ENCODE data around the gene LSM14A.

DNA sequence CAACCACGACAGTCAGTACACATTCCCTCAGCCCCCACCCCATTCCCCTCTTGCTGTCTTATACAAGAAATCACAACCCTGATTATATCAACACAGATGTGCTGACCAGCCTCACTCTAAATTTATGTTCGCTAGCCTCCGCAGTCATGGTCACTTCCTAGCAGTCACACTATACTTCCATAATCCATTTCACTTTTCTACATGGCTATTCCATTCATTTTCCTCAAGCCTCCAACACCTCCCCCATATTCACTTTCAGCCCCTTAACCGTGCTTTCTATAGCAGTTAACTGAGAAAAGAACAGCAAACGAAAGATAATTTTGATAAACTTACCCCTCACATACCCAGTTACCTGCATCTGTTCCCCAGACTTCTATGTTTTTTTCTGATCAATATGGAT lies 8.4 kb downstream of the LSM14A start:
- TF ChIP-seq POLR2A (IDR thresholded peaks at IDR 0.05) (no peak), POLR2AphosphoS5 (IDR thresholded peaks at IDR 0.05) (no peak)
- TF ChIP-seq, protein P1, sequence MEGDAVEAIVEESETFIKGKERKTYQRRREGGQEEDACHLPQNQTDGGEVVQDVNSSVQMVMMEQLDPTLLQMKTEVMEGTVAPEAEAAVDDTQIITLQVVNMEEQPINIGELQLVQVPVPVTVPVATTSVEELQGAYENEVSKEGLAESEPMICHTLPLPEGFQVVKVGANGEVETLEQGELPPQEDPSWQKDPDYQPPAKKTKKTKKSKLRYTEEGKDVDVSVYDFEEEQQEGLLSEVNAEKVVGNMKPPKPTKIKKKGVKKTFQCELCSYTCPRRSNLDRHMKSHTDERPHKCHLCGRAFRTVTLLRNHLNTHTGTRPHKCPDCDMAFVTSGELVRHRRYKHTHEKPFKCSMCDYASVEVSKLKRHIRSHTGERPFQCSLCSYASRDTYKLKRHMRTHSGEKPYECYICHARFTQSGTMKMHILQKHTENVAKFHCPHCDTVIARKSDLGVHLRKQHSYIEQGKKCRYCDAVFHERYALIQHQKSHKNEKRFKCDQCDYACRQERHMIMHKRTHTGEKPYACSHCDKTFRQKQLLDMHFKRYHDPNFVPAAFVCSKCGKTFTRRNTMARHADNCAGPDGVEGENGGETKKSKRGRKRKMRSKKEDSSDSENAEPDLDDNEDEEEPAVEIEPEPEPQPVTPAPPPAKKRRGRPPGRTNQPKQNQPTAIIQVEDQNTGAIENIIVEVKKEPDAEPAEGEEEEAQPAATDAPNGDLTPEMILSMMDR (IDR thresholded peaks at IDR 0.05) = no peak

Measured in breast epithelium (tissue), 3 donors.